ENCODE results near the gene LRCOL1. TPM values are rescaled to one million over a fixed set of nuclear protein-coding genes. Genes with fewer than 3 reads are reported as not detected.

The LRCOL1 gene
- total and polyA plus RNA-seq, 9 donors: 0.11 to 0.71 (median 0.63) TPM; not detected in 5

DNA sequence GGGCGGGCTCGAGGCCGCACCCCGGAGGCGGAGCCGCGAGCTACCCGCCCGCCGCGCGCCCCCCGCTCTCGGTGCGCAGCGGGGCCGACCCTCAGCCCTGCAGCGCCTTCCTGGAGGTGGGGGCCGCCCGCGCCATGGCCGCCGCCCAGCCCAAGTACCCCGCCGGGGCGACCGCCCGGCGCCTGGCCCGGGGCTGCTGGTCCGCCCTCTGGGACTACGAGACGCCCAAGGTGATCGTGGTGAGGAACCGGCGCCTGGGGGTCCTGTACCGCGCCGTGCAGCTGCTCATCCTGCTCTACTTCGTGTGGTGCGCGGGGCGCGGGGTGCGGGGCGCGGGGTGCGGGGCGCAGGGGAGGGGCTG lies 8.3 kb upstream of the LRCOL1 start, which contains the start of gene P2RX2:
Gene P2RX2, plus strand, starts transcription at position 94 of the 361 bp plus-strand sequence. Its CDS starts 41 bp downstream, at position 135.
- TF ChIP-seq POLR2A (IDR thresholded peaks at IDR 0.05) (no peak), EP300 (IDR thresholded peaks at IDR 0.05) (no peak)
- TF ChIP-seq, protein P1, sequence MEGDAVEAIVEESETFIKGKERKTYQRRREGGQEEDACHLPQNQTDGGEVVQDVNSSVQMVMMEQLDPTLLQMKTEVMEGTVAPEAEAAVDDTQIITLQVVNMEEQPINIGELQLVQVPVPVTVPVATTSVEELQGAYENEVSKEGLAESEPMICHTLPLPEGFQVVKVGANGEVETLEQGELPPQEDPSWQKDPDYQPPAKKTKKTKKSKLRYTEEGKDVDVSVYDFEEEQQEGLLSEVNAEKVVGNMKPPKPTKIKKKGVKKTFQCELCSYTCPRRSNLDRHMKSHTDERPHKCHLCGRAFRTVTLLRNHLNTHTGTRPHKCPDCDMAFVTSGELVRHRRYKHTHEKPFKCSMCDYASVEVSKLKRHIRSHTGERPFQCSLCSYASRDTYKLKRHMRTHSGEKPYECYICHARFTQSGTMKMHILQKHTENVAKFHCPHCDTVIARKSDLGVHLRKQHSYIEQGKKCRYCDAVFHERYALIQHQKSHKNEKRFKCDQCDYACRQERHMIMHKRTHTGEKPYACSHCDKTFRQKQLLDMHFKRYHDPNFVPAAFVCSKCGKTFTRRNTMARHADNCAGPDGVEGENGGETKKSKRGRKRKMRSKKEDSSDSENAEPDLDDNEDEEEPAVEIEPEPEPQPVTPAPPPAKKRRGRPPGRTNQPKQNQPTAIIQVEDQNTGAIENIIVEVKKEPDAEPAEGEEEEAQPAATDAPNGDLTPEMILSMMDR (IDR thresholded peaks at IDR 0.05): no peak
- no peaks in the 10 kb centered on the region for H3K36me3 ChIP-seq
- DNase-seq: no peak
- 1 to 3% methylated on average over 27 to 49 of the region's 49 CpGs; no CpG with 5 or more reads in 1 of the 3 donors for WGBS, 3 donors
- intact Hi-C loops (cut with DNase I): loop anchor here in 2 of 4 donors (5.0 to 10.0 kb wide), 2 partner anchors 194 to 206 kb away; no protein-coding TSS in a partner anchor
- peaks cover 14% of the 10 kb centered on the region for H3K4me1 ChIP-seq (ENCODE audit: insufficient read depth)
- no peak within 1 kb of the TSS for H3K4me3 ChIP-seq
- H3K9me3 ChIP-seq: peaks cover 0 to 12% of the 10 kb centered on the region in 2 donors
- H3K27me3 ChIP-seq: peaks cover 9% of the 10 kb centered on the region
- H3K27ac ChIP-seq: no peak within 1 kb of the TSS

- peaks cover 9% of the 10 kb centered on the region for H3K27me3 ChIP-seq
- H3K4me3 ChIP-seq: no peak overlapping the region
- 4 to 12% (median 6%) methylated on average over 36 to 51 of the region's 51 CpGs for WGBS, 3 donors
- H3K36me3 ChIP-seq: no peaks in the 10 kb centered on the region
- no peak for DNase-seq
- no peak overlapping the region for H3K27ac ChIP-seq
- peaks cover 0 to 12% of the 10 kb centered on the region in 2 donors for H3K9me3 ChIP-seq
- TF ChIP-seq EP300 (IDR thresholded peaks at IDR 0.05): no peak
- TF ChIP-seq, protein P1 (IDR thresholded peaks at IDR 0.05): no peak
- TF ChIP-seq POLR2A (IDR thresholded peaks at IDR 0.05): no peak
- peaks cover 11% of the 10 kb centered on the region for H3K4me1 ChIP-seq (ENCODE audit: insufficient read depth)
- intact Hi-C loops (cut with DNase I): loop anchor here in 2 of 4 donors (5.0 to 10.0 kb wide), 2 partner anchors 193 to 206 kb away; no protein-coding TSS in a partner anchor
These were observed 7.7 kb upstream of the LRCOL1 start for GRCh38 chr12:132617822-132618682.

GRCh38 chr12:132617135-132617701 lies 6.8 kb upstream of the LRCOL1 start:
- Histone ChIP-seq H3K4me1 (ENCODE audit: insufficient read depth) (peaks cover 4% of the 10 kb centered on the region), H3K27ac (no peak overlapping the region), H3K4me3 (no peak overlapping the region), H3K9me3 (peaks cover 0 to 12% of the 10 kb centered on the region in 2 donors), H3K27me3 (peaks cover 9% of the 10 kb centered on the region), H3K36me3 (no peaks in the 10 kb centered on the region)
- intact Hi-C loops (cut with DNase I): loop anchor here in 2 of 4 donors (5.0 to 10.0 kb wide), 2 partner anchors 192 to 205 kb away; no protein-coding TSS in a partner anchor
- WGBS, 3 donors: 82 to 85% (median 82%) methylated on average over 4 of the region's 4 CpGs
- no peak for DNase-seq
- TF ChIP-seq EP300 (IDR thresholded peaks at IDR 0.05) (no peak), POLR2A (IDR thresholded peaks at IDR 0.05) (no peak)
- TF ChIP-seq, protein P1 (IDR thresholded peaks at IDR 0.05): no peak

- Histone ChIP-seq H3K36me3 (no peaks in the 10 kb centered on the region), H3K27me3 (peaks cover 9% of the 10 kb centered on the region), H3K4me3 (no peak overlapping the region), H3K9me3 (peaks cover 0 to 12% of the 10 kb centered on the region in 2 donors), H3K27ac (no peak overlapping the region), H3K4me1 (ENCODE audit: insufficient read depth) (peaks cover 3% of the 10 kb centered on the region)
- TF ChIP-seq, protein P1 (IDR thresholded peaks at IDR 0.05): no peak
- intact Hi-C loops (cut with DNase I): loop anchor here in 2 of 4 donors (5.0 to 10.0 kb wide), 2 partner anchors 191 to 203 kb away; no protein-coding TSS in a partner anchor
- 79 to 82% (median 79%) methylated on average over 16 of the region's 16 CpGs for WGBS, 3 donors
- DNase-seq: no peak
These were observed 5.2 kb upstream of the LRCOL1 start for GRCh38 chr12:132615579-132616038.
